Vagina (tissue), 2 donors: ENCODE measurements around the gene DACT1. TPM values are rescaled to one million over a fixed set of nuclear protein-coding genes. Genes with fewer than 3 reads are reported as not detected.

Experiments used
- DNase-seq, 2 donors: peaks; one replicate each; pipeline ENCODE4 v3.0.0-alpha.2; 2017; ENCODE audit errors: extremely low spot score in 2 of 2
- H3K27ac ChIP-seq: fragments of 200-600 bp; sonication (generic); one replicate; pipeline ENCODE4 v1.5.1; 2019
- H3K27me3 ChIP-seq: fragments of 200-600 bp; sonication (generic); one replicate; pipeline ENCODE4 v1.5.1; 2019
- H3K36me3 ChIP-seq, 2 donors: fragments of 200-600 bp; sonication (generic); one replicate each; pipeline ENCODE4 v1.5.1; 2017 to 2019
- H3K4me1 ChIP-seq: fragments of 200-600 bp; sonication (generic); one replicate; pipeline ENCODE4 v1.5.1; 2019
- H3K4me3 ChIP-seq, 2 donors: fragments of 200-600 bp; sonication (generic); 1 replicate in 1 of 2; 2 replicates in 1 of 2; pipeline ENCODE4 v1.5.1; 2016 to 2019
- H3K9me3 ChIP-seq: fragments of 200-600 bp; sonication (generic); one replicate; pipeline ENCODE4 v1.5.1; 2019
- POLR2A ChIP-seq, 2 donors: fragments of 450-650 bp; IDR thresholded peaks; one replicate each; pipeline ENCODE4 v1.6.1; 2017; ENCODE audit warnings: antibody characterized with exemption in 2 of 2, mild to moderate bottlenecking in 2 of 2, moderate library complexity in 2 of 2
- POLR2AphosphoS5 ChIP-seq, 2 donors: sonication (generic); formaldehyde crosslinking; IDR thresholded peaks; one replicate each; pipeline ENCODE4 v1.9.0; 2017; ENCODE audit warnings: antibody characterized with exemption in 2 of 2, mild to moderate bottlenecking in 2 of 2, low read depth in 1 of 2; ENCODE audit not compliant: insufficient read depth in 1 of 2
- intact Hi-C: fragments of 100-400 bp; cut with DNase I; formaldehyde crosslinking; loops from one replicate; pipeline ENCODE4 v1.15.1; 2023
- total RNA-seq: library from RNA; depleted of rRNA; stranded (reverse); fragments of >200 nt; gene quantifications from one replicate; pipeline ENCODE4 v1.2.3, GENCODE V29; 2016
- TF ChIP-seq, protein P1 (sequence below), 3 experiments: fragments of 450-650 bp in 2 of 3; fragments of 200-600 bp in 1 of 3; sonication (generic) in 1 of 3; IDR thresholded peaks; one replicate each; pipeline ENCODE4 v1.5.1; 2017 to 2019; ENCODE audit warnings: antibody characterized with exemption in 3 of 3, mild to moderate bottlenecking in 2 of 3, moderate library complexity in 2 of 3

Gene DACT1
- total RNA-seq, 1 donor from 2014 or later: 9.8 TPM

DNA sequence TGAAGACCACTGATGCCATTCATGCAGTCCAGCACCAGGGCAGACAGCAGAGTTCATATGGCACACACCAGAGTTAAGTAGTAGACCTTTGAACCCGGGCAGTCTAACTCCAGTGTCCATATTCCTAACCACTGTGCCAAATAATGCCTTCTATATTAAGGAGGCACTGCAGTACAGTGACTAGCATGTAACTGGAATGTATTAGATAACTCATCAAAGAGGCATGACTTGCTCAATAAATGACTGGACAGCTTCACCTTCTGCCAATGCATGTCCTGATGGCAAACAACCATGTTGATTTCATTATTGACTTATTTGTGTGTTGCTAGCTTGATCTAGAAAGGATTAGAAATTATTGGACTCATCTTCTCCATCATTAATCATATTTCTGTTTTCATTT is 40.2 kb downstream of the DACT1 start:
- no peak overlapping the region for H3K4me3 ChIP-seq
- H3K36me3 ChIP-seq: no peaks in the 10 kb centered on the region
- DNase-seq: no peak
- no peaks in the 10 kb centered on the region for H3K27me3 ChIP-seq
- H3K27ac ChIP-seq: no peak overlapping the region
- H3K4me1 ChIP-seq: no peaks in the 10 kb centered on the region
- TF ChIP-seq POLR2A (IDR thresholded peaks at IDR 0.05) (no peak), POLR2AphosphoS5 (IDR thresholded peaks at IDR 0.05; ENCODE audit: insufficient read depth in 1 of 2, low read depth in 1 of 2) (no peak)
- TF ChIP-seq, protein P1, sequence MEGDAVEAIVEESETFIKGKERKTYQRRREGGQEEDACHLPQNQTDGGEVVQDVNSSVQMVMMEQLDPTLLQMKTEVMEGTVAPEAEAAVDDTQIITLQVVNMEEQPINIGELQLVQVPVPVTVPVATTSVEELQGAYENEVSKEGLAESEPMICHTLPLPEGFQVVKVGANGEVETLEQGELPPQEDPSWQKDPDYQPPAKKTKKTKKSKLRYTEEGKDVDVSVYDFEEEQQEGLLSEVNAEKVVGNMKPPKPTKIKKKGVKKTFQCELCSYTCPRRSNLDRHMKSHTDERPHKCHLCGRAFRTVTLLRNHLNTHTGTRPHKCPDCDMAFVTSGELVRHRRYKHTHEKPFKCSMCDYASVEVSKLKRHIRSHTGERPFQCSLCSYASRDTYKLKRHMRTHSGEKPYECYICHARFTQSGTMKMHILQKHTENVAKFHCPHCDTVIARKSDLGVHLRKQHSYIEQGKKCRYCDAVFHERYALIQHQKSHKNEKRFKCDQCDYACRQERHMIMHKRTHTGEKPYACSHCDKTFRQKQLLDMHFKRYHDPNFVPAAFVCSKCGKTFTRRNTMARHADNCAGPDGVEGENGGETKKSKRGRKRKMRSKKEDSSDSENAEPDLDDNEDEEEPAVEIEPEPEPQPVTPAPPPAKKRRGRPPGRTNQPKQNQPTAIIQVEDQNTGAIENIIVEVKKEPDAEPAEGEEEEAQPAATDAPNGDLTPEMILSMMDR (IDR thresholded peaks at IDR 0.05): no peak
- H3K9me3 ChIP-seq: no peaks in the 10 kb centered on the region
- intact Hi-C loops: no loop called here

DNA sequence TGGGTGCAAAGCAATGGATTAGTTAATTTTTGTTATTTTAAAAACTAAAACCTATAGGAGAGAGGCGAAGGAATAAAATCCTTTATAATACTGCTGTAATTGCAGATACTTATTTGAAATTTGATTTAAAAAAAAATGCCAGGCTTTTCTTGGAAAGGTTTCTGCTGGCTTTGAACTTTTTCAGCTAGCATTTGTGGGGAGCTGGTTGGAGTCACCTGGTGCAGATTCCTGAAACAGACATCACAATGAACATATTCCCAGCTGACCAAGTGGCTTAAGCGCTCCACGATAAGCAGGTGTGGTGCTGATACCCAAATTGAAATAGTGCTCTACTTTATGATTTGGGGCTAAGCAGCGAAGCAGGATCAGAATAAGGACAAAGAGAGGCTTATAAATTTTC is 42.9 kb downstream of the DACT1 start:
- no peak overlapping the region for H3K27ac ChIP-seq
- no peaks in the 10 kb centered on the region for H3K9me3 ChIP-seq
- intact Hi-C loops: no loop called here
- no peak for DNase-seq
- H3K36me3 ChIP-seq: no peaks in the 10 kb centered on the region
- no peaks in the 10 kb centered on the region for H3K4me1 ChIP-seq
- no peak overlapping the region for H3K4me3 ChIP-seq
- H3K27me3 ChIP-seq: no peaks in the 10 kb centered on the region
- no peak for TF ChIP-seq POLR2A (IDR thresholded peaks at IDR 0.05)
- TF ChIP-seq POLR2AphosphoS5 (IDR thresholded peaks at IDR 0.05; ENCODE audit: insufficient read depth in 1 of 2, low read depth in 1 of 2): no peak
- TF ChIP-seq, protein P1 (IDR thresholded peaks at IDR 0.05): no peak

DNA sequence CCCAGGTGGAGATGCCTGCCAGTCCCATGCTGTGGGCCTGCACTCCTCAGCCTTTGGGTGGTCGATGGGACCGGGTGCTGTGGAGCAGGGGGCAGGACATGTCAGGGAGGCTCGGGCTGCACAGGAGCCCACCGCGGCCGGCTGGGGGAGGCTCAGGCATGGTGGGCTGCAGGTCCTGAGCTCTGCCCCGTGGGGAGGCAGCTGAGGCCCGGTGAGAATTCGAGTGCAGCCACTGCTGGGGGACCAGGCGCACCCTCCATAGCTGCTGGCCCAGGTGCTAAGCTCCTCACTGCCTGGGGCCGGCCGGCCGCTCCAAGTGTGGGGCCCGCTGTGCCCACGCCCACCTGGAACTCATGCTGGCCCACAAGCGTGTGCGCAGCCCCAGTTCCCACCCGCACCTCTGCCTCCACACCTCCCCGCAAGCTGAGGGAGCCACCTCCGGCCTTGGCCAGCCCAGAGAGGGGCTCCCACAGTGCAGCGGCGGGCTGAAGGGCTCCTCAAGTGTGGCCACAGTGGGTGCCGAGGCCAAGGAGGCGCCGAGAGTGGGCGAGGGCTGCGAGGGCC is 49.6 kb downstream of the DACT1 start:
- Histone ChIP-seq H3K27me3 (no peaks in the 10 kb centered on the region), H3K4me1 (peaks cover 6% of the 10 kb centered on the region), H3K4me3 (no peak overlapping the region), H3K36me3 (no peaks in the 10 kb centered on the region), H3K9me3 (no peaks in the 10 kb centered on the region), H3K27ac (no peak overlapping the region)
- TF ChIP-seq POLR2AphosphoS5 (IDR thresholded peaks at IDR 0.05; ENCODE audit: insufficient read depth in 1 of 2, low read depth in 1 of 2) (no peak), POLR2A (IDR thresholded peaks at IDR 0.05) (no peak)
- TF ChIP-seq, protein P1 (IDR thresholded peaks at IDR 0.05): no peak
- no peak for DNase-seq
- intact Hi-C loops: no loop called here

DNA sequence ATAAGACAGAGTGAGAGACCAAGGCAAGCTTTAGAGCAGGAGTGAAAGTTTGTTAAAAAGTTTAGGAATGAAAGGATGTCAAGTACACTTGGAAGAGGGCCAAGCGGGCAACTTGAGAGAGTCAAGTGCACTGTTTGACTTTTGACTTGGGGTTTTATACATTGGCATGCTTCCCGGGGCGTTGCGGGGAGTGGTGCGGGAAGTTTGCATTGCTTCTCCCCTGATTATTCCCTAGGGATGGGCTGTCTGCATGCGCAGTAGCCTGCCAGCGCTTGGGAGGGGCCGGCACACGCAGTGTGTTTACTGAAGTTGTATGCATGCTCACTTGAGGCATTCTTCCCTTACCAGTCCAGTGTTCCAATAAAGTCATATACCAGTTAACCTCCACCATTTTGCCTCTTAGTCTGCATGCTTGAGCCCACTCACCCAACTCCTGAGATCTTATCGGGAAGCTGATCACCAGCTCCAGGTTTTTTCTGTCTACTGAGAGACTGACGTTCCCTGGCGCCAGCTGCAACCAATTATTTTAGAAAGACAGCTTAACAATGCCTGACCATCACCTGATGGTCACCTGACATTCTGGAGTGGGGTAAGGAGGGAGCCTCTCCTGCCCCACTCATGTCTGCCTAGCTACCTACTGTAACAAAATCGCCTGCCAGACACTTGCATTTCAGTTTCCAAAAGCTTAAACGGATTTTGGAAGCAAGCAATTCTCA is 53.2 kb downstream of the DACT1 start:
- Histone ChIP-seq H3K4me3 (no peak overlapping the region), H3K4me1 (peaks cover 6% of the 10 kb centered on the region), H3K27ac (no peak overlapping the region), H3K27me3 (no peaks in the 10 kb centered on the region), H3K36me3 (no peaks in the 10 kb centered on the region), H3K9me3 (no peaks in the 10 kb centered on the region)
- TF ChIP-seq, protein P1 (IDR thresholded peaks at IDR 0.05): no peak
- TF ChIP-seq POLR2A (IDR thresholded peaks at IDR 0.05) (no peak), POLR2AphosphoS5 (IDR thresholded peaks at IDR 0.05; ENCODE audit: insufficient read depth in 1 of 2, low read depth in 1 of 2) (no peak)
- DNase-seq: no peak
- intact Hi-C loops: loop anchor here (1.0 kb wide), 1 partner anchor 11 kb away; no protein-coding TSS in a partner anchor

DNA sequence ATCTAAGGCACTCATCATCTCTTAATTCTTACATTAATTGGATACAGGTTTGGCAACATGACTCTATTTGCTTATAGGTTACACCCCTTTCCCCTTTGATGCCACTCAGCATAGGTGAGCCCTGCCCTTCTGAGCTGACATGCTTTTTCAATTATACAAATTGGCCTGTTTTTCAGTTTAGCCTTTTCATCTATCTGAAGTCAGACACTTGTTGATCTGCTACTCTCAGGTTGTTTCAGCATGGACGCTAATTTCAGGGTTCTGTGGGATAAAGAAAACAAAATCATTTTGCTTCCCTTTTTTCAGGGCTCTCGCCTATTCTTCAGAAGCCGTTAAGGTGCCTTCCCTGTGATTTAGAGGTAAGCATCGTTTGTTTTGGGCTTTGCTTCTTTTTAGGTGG is 55.3 kb downstream of the DACT1 start:
- H3K9me3 ChIP-seq: no peaks in the 10 kb centered on the region
- intact Hi-C loops: no loop called here
- H3K4me3 ChIP-seq: no peak overlapping the region
- H3K36me3 ChIP-seq: no peaks in the 10 kb centered on the region
- no peak for DNase-seq
- no peak overlapping the region for H3K27ac ChIP-seq
- no peaks in the 10 kb centered on the region for H3K27me3 ChIP-seq
- H3K4me1 ChIP-seq: peaks cover 6% of the 10 kb centered on the region
- TF ChIP-seq POLR2AphosphoS5 (IDR thresholded peaks at IDR 0.05; ENCODE audit: insufficient read depth in 1 of 2, low read depth in 1 of 2): no peak
- TF ChIP-seq POLR2A (IDR thresholded peaks at IDR 0.05): no peak
- TF ChIP-seq, protein P1 (IDR thresholded peaks at IDR 0.05): no peak
